Myocyte (in vitro differentiated cells): ENCODE measurements around the gene OPN1MW. TPM values are rescaled to one million over a fixed set of nuclear protein-coding genes. Genes with fewer than 3 reads are reported as not detected.
"Not testable (repeated sequence)": the region's sequence is repeated elsewhere in the genome, so short reads cannot be mapped to it uniquely, and the experiment has no call there.

Experiments used
- DNase-seq: peaks from one replicate; pipeline ENCODE4 v3.0.0-alpha.2; 2012; ENCODE audit warnings: low read depth
- total RNA-seq: library from RNA; depleted of rRNA; stranded (reverse); fragments of >200 nt; gene quantifications from 2 replicates; pipeline ENCODE4 v1.2.3, GENCODE V29; 2014

The OPN1MW gene
- total RNA-seq, 1 donor from 2014 or later = not detected

DNA sequence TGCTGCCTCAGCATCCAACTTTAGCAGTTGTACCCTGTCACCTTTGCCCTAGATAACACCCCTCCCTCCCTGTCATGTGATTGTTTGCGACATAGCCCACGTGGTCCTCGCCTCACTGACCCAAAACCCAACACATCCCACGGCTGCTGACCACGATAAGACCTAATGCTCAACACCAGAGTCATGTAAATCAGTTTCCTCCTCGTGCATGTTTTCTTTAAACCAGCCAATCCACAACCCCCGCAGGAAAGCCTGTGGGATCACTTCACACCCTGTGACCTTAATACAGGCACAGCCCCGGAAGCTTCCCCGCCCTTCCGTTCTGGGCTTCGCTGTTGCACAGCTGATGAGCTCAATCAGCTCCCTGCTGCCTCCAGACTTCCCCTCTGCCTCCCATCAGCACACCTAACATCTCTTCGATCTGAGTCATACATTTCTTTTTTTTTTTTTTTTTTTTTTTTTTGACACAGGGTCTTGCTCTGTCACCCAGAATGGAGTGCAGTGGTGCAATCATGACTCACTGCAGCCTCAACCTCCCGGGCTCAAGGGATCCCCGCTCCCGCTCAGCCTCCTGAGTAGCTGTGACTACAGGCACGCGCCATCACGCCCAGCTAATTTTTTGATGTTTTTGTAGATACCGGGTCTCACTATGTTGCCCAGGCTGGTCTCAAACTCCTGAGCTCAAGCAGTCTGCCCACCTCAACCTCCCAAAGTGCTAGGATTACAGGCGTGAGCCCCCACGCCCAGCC lies 27.4 kb downstream of the OPN1MW start:
- not testable (repeated sequence) for DNase-seq

DNA sequence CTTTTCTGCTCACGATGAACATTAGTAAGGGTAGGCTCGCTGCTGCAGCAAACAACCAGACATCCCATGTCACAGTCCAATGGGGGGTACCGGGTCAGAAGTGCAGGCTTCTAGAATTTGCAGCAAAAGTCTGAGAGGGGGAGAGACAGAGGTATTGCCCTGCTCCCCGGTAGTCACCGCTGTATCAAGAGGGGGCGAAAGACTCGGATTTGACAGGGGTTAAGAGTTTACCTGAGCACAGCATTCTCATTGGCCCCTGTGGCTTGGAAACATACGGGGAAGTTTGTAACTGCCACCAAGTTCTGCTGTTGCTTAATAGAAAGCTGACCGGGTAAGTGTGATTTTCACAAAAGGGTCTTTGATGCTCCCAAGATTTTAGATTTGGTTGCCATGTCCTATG lies 28.7 kb downstream of the OPN1MW start:
- not testable (repeated sequence) for DNase-seq

DNA sequence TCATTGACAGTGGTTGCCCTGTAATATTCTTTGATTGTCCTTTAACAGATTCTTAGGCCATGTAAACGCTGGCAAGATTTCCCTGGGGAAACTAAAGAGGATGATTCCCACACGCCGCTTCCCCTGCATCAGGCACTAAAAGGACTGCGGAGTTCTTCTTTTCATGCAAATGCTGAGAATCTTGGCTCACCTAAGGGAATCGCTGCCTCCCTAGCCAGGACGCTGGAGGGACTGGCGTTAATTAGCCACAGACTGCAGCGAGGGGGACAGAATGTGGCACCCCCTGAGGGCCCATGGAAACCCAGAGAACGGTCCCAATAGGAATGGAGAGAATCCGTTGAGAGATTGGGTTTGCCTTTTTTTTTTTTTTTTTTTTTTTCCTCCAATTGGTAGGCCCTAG lies 29.1 kb downstream of the OPN1MW start:
- not testable (repeated sequence) for DNase-seq

DNA sequence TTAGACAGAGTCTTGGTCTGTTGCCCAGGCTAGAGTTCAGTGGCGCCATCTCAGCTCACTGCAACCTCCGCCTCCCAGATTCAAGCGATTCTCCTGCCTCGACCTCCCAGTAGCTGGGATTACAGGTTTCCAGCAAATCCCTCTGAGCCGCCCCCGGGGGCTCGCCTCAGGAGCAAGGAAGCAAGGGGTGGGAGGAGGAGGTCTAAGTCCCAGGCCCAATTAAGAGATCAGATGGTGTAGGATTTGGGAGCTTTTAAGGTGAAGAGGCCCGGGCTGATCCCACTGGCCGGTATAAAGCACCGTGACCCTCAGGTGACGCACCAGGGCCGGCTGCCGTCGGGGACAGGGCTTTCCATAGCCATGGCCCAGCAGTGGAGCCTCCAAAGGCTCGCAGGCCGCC lies 37.1 kb downstream of the OPN1MW start, which contains the start of gene OPN1MW2:
Gene OPN1MW2 (plus strand): TSS at position 301 of the 400 bp plus-strand sequence. CDS start 60 bp downstream, at position 361.
- not testable (repeated sequence) for DNase-seq

DNA sequence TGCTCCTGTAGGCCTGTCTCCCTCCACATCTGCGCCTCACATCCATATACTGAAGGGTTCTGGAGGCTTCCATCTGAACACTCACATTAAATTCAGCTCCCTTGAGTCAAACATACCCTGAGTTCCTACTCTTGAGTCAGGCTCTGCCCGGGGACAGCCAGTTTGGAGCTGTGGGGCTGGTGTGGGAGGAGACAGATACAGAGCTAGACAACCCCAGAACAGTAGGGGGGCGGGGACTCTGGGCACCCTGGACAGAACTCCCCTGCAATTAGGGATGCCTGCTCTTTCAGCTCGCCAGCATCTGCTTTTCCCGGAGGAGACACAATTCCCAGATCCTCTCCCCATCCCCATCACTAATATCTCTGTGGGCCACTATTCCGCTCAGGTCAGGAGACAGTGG lies 42.9 kb downstream of the OPN1MW start:
- DNase-seq = not testable (repeated sequence)

DNA sequence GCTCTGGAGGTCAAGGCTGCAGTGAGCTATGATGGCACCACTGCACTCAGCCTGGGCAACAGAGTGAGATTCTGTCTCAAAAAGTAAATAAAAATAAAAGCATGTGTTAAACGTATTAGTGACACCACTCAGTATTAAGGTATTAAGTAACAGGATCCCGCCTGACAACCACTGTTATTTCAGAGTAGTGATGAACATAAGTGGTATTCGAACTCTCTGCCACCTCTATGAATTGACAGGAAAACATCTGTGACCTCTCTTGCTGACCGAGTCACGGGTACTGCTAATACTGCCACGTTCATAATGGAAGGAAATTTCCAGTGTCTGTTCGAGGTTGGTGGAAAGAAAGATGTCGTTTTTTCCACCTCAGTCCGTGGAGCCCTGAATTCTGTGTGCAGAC lies 44.3 kb downstream of the OPN1MW start:
- not testable (repeated sequence) for DNase-seq

DNA sequence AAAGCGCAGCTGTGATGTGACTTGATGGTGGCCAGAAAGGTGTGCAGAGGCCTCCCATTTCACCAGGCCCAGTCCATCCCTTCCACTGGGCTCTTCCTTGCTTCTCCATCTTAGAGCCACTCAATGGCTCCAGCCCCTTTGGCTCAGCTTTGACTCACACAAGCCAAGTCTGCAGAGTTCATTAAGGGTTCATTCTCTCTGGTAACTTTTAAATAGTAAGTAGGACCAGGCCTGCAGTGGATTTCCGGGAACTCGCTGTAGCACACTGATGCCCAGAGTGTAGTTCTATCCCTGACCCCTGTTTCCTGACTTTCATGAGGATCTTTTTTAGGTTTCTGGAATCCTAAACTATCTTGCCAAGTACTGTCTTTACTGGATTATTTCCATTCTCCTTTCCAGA lies 49.0 kb downstream of the OPN1MW start:
- not testable (repeated sequence) for DNase-seq

DNA sequence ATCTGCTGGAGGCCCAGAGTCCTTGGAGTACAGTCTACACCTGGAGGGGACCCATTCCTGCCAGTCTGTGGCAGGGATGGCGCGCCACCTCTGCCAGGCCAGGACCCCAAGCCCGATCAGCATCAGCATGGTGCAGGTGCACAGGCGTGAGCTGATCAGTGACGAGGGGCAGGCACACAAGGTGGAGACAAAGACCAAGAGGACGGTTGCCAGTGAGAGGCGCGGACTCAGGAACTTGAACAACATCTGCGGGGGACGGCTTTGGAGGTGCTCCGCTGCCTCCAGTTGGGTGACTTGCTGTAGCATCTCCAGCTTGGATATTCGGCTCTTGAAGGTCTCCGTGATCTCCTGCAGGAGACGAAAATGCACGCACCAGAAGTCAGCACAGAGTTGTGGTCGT lies 51.2 kb downstream of the OPN1MW start:
- DNase-seq = not testable (repeated sequence)

DNA sequence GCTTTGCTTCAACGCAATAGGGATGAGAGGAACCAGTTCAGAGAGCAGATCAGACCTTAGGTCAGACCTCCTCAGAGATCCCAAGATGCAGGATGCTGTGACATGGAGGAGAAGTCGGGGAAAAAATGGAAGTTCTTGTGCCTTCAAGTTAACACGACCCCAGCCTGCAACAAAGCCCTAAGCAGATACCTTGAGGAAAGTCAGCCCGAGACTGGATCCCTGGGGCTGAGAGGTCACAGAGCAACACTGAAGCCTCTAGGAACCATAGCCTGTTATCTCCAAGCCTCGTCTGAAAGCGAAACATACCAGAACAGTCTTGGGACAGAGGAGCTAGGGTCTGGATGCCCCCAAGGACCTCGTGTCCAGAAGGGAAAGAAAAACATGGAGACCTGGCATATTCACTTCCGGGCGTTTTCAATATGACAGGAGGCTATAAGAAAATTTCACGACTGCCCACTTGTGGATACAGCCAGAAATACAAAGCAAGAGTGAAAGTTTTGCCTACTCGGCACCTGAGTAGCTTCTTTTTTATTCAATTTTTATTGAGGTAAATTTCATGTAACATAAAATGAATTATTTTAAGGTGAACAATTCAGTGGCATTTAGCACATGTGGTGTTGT lies 56.7 kb downstream of the OPN1MW start:
- not testable (repeated sequence) for DNase-seq

DNA sequence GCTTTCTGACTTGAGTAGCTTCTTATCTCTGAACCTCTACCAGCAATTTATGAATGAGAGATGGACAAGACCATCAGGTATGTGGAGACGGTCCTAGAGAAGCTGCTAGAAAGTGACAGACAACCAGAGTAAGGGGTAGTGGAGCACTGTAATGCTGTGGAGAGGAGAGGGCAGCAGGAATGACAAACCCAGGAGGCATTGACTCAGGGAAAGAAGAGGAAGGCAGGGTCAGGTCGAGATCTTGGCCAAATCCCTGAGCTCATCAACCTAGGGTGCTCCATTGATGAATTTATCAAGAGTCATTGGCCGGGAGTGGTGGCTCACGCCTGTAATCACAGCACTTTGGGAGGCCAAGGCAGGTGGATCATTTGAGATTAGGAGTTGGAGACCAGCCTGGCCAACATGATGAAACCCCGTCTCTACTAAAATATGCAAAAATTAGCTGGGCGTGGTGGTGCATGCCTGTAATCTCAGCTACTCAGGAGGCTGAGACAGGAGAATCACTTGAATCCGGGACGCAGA lies 57.6 kb downstream of the OPN1MW start:
- DNase-seq = not testable (repeated sequence)

Other genes starting within 250 kb of the OPN1MW start
- gene NAA10, start 247.6 kb upstream of the OPN1MW start, total RNA-seq = 120 and 132 TPM in 2 replicates
- 2.5 and 2.7 TPM in 2 replicates for gene RENBP, start 238.0 kb upstream of the OPN1MW start, total RNA-seq
- gene HCFC1, start 210.8 kb upstream of the OPN1MW start, total RNA-seq = 27.1 and 33.8 TPM in 2 replicates
- 10.9 and 11.9 TPM in 2 replicates for gene TMEM187, start 209.8 kb upstream of the OPN1MW start, total RNA-seq
- 83.3 and 90.4 TPM in 2 replicates for gene IRAK1, start 162.7 kb upstream of the OPN1MW start, total RNA-seq
- 28.5 and 29.9 TPM in 2 replicates for gene MECP2, start 84.9 kb upstream of the OPN1MW start, total RNA-seq
- gene OPN1LW, start 38.4 kb upstream of the OPN1MW start, total RNA-seq = not detected in 2 replicates
- not detected in 2 replicates for gene OPN1MW2, start 37.2 kb downstream of the OPN1MW start, total RNA-seq
- gene OPN1MW3, start 75.0 kb downstream of the OPN1MW start, total RNA-seq = not detected in 2 replicates
- gene TEX28, start 112.5 kb downstream of the OPN1MW start, total RNA-seq = not detected in 2 replicates
- 0.26 TPM in 1 of 2 replicates, not detected in the other for gene TKTL1, start 113.2 kb downstream of the OPN1MW start, total RNA-seq
- 410 and 518 TPM in 2 replicates for gene FLNA, start 192.0 kb downstream of the OPN1MW start, total RNA-seq
- 43.2 and 53.2 TPM in 2 replicates for gene EMD, start 196.7 kb downstream of the OPN1MW start, total RNA-seq
- 2,503 and 3,937 TPM in 2 replicates for gene RPL10, start 215.8 kb downstream of the OPN1MW start, total RNA-seq
- 214 and 235 TPM in 2 replicates for gene DNASE1L1, start 226.7 kb downstream of the OPN1MW start, total RNA-seq
- gene TAFAZZIN, start 228.9 kb downstream of the OPN1MW start, total RNA-seq = 36.1 and 41.3 TPM in 2 replicates
- 100 and 106 TPM in 2 replicates for gene ATP6AP1, start 246.1 kb downstream of the OPN1MW start, total RNA-seq